Lung (tissue), 12 donors: ENCODE data around the gene RASGEF1C. TPM values are rescaled to one million over a fixed set of nuclear protein-coding genes. Genes with fewer than 3 reads are reported as not detected.

Experiments
- ATAC-seq: fragments of 200-7000 bp; cut with Tn5 transposase; one replicate; pipeline ENCODE4 v1.9.1; 2020; ENCODE audit warnings: moderate number of reproducible peaks; ENCODE audit not compliant: insufficient read depth, low FRiP score
- DNase-seq, 3 donors: peaks; one replicate each; pipeline ENCODE4 v3.0.0-alpha.2; 2013 to 2017
- H3K27ac ChIP-seq, 2 donors: one replicate each; pipeline ENCODE4 v1.5.1; 2013; ENCODE audit warnings: mild to moderate bottlenecking in 2 of 2, moderate library complexity in 2 of 2, control low read depth in 1 of 2, inconsistent platforms in 1 of 2, low read depth in 1 of 2, low read length in 1 of 2
- H3K27me3 ChIP-seq, 3 donors: one replicate each; pipeline ENCODE4 v1.5.1; 2013; ENCODE audit warnings: low read length in 2 of 3; ENCODE audit not compliant: control insufficient read depth in 3 of 3, insufficient read depth in 3 of 3
- H3K36me3 ChIP-seq, 4 donors: one replicate each; pipeline ENCODE4 v1.5.1; 2013; ENCODE audit warnings: low read length in 4 of 4, mild to moderate bottlenecking in 1 of 4, moderate library complexity in 1 of 4; ENCODE audit not compliant: control insufficient read depth in 4 of 4, insufficient read depth in 4 of 4
- H3K4me1 ChIP-seq, 5 donors: one replicate each; pipeline ENCODE4 v1.5.1; 2013; ENCODE audit warnings: low read length in 5 of 5, mild to moderate bottlenecking in 2 of 5, moderate library complexity in 1 of 5; ENCODE audit not compliant: control insufficient read depth in 5 of 5, insufficient read depth in 5 of 5
- H3K4me3 ChIP-seq: one replicate; pipeline ENCODE4 v1.5.1; 2013; ENCODE audit warnings: mild to moderate bottlenecking, control low read depth, moderate library complexity
- H3K9ac ChIP-seq, 2 donors: one replicate each; pipeline ENCODE4 v1.5.1; 2013; ENCODE audit warnings: low read length in 2 of 2, control low read depth in 1 of 2; ENCODE audit not compliant: insufficient read depth in 1 of 2
- H3K9me3 ChIP-seq, 4 donors: one replicate each; pipeline ENCODE4 v1.5.1; 2013; ENCODE audit warnings: low read length in 3 of 4, mild to moderate bottlenecking in 1 of 4, moderate library complexity in 1 of 4; ENCODE audit not compliant: control insufficient read depth in 4 of 4, insufficient read depth in 3 of 4
- WGBS, 2 donors: extraction: QIAGEN DNeasy Blood & Tissue Kit; methylation state at CpG; one replicate each; pipeline ENCODE4 v1.1.7; 2013; 5-methylcytosine and 5-hydroxymethylcytosine counted together
- polyA plus RNA-seq, 2 donors: library from polyadenylated mRNA; stranded (reverse); fragments of 200-250 nt; gene quantifications; one replicate each; pipeline ENCODE4 v1.2.1, GENCODE V29; 2013
- total RNA-seq, 2 donors: library from RNA; depleted of rRNA in 1 of 2; stranded (reverse); fragments of >200 nt in 1 of 2; gene quantifications; one replicate each; pipeline ENCODE4 v1.2.1, GENCODE V29; 2014 to 2021
- TF ChIP-seq, protein P1 (sequence below): IDR thresholded peaks from 2 replicates; pipeline ENCODE4 v1.5.1; 2012; ENCODE audit warnings: mild to moderate bottlenecking; ENCODE audit errors: control extremely low read depth, extremely low read depth
- donor health status: control.
- donor health status: control.
- donor health status: Bipolar disorder and iron deficiency.
- donor health status: healthy.
- donor health status: DM: yes; HTN: yes; CAD: no.

RASGEF1C gene
- total and polyA plus RNA-seq, 4 donors, result 0.03 to 0.31 TPM; not detected in 2

DNA sequence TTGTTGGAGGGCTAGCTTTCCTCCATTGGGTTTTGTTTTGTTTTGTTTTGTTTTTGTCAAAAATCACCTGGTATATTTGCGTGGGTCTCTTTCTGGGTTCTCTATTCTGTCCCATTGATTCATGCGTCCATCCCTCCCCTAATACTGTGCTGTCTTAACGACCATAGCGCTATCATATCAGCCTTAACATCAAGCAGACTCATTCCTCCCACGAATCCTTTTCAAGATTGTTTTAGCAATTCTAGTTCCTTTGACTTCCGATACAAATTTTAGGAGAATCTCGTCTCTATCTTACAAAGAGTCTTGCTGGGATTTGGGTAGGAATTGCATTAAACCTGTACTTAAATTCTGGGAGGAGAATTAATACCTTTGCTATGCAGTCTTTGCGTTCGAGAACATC, 106.4 kb downstream of the RASGEF1C start:
- no peak overlapping the region for H3K9ac ChIP-seq
- ATAC-seq, result no peak
- no peaks in the 10 kb centered on the region for H3K27me3 ChIP-seq
- H3K4me1 ChIP-seq, result no peaks in the 10 kb centered on the region
- DNase-seq, result no peak
- peaks cover 0 to 7% (median 2%) of the 10 kb centered on the region in 4 donors for H3K9me3 ChIP-seq
- H3K27ac ChIP-seq, result no peak overlapping the region
- no peaks in the 10 kb centered on the region for H3K36me3 ChIP-seq
- whole genome bisulfite sequencing, 2 donors, result 86 to 91% methylated on average over 9 of the region's 9 CpGs
- TF ChIP-seq, protein P1, sequence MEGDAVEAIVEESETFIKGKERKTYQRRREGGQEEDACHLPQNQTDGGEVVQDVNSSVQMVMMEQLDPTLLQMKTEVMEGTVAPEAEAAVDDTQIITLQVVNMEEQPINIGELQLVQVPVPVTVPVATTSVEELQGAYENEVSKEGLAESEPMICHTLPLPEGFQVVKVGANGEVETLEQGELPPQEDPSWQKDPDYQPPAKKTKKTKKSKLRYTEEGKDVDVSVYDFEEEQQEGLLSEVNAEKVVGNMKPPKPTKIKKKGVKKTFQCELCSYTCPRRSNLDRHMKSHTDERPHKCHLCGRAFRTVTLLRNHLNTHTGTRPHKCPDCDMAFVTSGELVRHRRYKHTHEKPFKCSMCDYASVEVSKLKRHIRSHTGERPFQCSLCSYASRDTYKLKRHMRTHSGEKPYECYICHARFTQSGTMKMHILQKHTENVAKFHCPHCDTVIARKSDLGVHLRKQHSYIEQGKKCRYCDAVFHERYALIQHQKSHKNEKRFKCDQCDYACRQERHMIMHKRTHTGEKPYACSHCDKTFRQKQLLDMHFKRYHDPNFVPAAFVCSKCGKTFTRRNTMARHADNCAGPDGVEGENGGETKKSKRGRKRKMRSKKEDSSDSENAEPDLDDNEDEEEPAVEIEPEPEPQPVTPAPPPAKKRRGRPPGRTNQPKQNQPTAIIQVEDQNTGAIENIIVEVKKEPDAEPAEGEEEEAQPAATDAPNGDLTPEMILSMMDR, result no peak
- H3K4me3 ChIP-seq, result no peak overlapping the region

DNA sequence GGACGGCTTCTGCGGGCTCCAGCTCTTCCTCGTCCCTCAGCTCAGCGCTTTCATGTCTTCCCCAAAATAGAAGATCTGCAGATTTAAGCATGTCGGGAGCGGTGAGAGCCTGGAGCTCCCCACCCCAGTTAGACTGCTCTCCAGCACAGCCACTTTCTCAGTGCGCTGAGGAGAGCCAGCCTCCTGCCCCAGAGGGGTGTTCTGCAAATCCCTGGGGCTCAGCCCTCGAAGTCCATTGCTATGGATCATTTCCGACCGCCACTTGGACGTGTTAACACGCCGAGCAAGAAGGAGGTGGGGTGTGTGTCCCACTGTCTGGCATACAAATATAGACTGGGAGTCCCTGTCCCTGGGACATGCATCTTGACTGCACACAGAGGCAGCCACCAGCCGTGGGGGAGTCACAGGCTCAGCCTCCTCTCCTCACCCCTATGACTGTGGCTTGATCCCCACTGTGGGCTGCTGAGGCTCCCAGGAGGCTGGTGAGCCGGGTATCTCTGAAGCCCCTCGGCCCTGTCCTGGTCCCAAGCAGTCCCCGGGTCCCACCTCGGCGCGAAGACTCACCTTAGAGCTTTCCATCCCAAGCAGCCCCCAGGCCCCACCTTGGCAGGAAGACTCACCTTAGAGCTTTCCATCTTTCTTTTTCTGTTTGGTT, 107.4 kb downstream of the RASGEF1C start:
- WGBS, 2 donors, result 90 to 92% methylated on average over 20 of the region's 20 CpGs
- DNase-seq, result no peak

DNA sequence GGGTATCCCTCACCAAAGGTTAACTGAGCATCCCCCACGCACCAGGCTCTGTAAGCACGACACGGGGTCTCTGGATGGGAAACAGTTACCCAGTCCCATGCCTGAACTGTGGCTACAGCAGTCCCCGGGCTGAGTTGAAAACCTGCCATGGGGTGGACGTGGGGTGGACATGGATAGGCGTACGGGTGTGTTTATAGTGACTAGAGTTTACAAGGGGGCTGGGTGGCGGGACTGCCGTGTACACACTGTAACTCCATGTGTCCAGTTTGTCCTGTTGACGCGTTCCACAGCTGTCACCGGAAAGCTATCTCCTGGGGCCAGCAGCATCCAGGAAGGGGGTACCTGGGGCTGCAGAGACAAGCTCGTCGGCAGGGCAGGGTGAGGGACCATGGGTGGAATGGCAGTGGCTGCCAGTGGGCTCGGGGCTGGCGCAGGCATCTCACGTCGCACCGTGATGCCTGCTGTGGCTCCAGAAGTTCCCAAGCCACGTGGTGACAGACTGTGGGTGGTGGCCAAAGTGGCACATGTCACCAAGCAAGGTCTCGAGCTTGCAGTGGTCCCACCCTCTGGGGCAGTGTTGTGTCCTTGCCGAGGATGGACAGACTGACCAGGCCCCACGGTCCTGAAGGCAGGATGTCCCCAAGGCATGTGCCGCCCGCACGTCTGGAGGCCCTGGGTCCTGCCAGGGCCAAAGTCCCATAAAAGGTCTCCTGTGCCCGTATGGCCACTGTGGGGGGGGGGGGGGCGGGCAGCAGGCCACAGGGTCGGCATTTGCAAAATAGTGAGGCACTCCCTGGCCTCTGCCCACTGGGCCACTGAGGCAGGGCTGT, 108.2 kb downstream of the RASGEF1C start:
- Histone ChIP-seq H3K36me3 (no peaks in the 10 kb centered on the region), H3K9me3 (peaks cover 0 to 2% (median 0%) of the 10 kb centered on the region in 4 donors), H3K4me3 (no peak overlapping the region), H3K27ac (no peak overlapping the region), H3K4me1 (no peaks in the 10 kb centered on the region), H3K27me3 (no peaks in the 10 kb centered on the region), H3K9ac (no peak overlapping the region)
- DNase-seq, result no peak
- WGBS, 2 donors, result 82 to 90% methylated on average over 29 of the region's 29 CpGs
- ATAC-seq, result no peak
- TF ChIP-seq, protein P1, result no peak

More for the DNA sequence above, 107.4 kb downstream of the RASGEF1C start:
- Histone ChIP-seq H3K27ac (no peak overlapping the region), H3K9me3 (peaks cover 0 to 7% (median under 1%) of the 10 kb centered on the region in 4 donors), H3K9ac (no peak overlapping the region), H3K36me3 (no peaks in the 10 kb centered on the region), H3K4me3 (no peak overlapping the region), H3K27me3 (no peaks in the 10 kb centered on the region), H3K4me1 (no peaks in the 10 kb centered on the region)
- ATAC-seq, result no peak
- TF ChIP-seq, protein P1, result no peak
